Adrenal gland (tissue), 5 donors: ENCODE measurements around the gene ABCF3.

Source experiments
- CTCF ChIP-seq, 6 experiments: fragments of 450-650 bp in 4 of 6; fragments of 200-600 bp in 2 of 6; sonication (generic) in 1 of 6; IDR thresholded peaks; 1 replicate in 5 of 6; 2 replicates in 1 of 6; pipeline versions ENCODE4 v1.5.1 to v1.8.0; 2016 to 2021; ENCODE audit warnings: antibody characterized with exemption in 6 of 6, mild to moderate bottlenecking in 2 of 6, moderate library complexity in 1 of 6
- POLR2A ChIP-seq, 2 donors: fragments of 450-650 bp; IDR thresholded peaks; one replicate each; pipeline ENCODE4 v1.6.1; 2017; ENCODE audit warnings: antibody characterized with exemption in 2 of 2, mild to moderate bottlenecking in 2 of 2, moderate library complexity in 1 of 2
- donor health status: DM: no; HTN: no; CAD: no.

- TF ChIP-seq CTCF (IDR thresholded peaks at IDR 0.05) (no peak), POLR2A (IDR thresholded peaks at IDR 0.05) (no peak)
Observed at GRCh38 chr3:184230081-184230602, 44.1 kb downstream of the ABCF3 start.
